ENCODE results near the gene ARPIN.
"Not testable (repeated sequence)": the region's sequence is repeated elsewhere in the genome, so short reads cannot be mapped to it uniquely, and the experiment has no call there.

ARPIN gene

DNA sequence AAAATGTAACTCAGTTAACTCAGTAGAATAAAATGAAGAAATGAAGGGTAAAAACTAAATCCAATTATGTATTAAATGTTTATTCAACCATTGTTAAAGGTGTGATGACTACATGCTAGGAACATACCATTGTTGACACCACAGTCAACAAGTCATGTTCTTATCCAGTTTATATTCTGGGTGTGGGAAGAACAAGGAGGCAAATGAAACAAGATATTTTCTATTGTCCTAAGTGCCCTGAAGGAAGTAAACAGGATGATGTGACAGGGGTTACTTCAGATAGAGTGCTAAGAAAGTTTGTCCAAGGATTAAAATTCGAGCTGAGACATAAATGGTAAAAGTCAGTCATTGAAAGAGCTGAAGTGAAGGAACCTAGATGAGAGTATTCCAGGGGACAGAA, 32.0 kb downstream of the ARPIN start:
- in situ Hi-C loops (cut with MboI; ENCODE audit: low sequenced_read_pairs) = no loop called here

- in situ Hi-C loops (cut with MboI; ENCODE audit: low sequenced_read_pairs) = loop anchor here (10.0 kb wide), 1 partner anchor 124 kb away; the partner anchor contains the start of gene MESP1
Observed at GRCh38 chr15:89878323-89878722, 34.4 kb downstream of the ARPIN start.

- in situ Hi-C loops (cut with MboI; ENCODE audit: low sequenced_read_pairs) = loop anchor here (10.0 kb wide), 1 partner anchor 122 kb away; the partner anchor contains the start of gene MESP1
Observed at GRCh38 chr15:89877083-89877425, 35.7 kb downstream of the ARPIN start.

- in situ Hi-C loops (cut with MboI; ENCODE audit: low sequenced_read_pairs) = loop anchor here (10.0 kb wide), 1 partner anchor 122 kb away; the partner anchor contains the start of gene MESP1
Observed at GRCh38 chr15:89876396-89877082, 36.2 kb downstream of the ARPIN start.

- in situ Hi-C loops (cut with MboI; ENCODE audit: low sequenced_read_pairs) = loop anchor here (10.0 kb wide), 1 partner anchor 121 kb away; the partner anchor contains the start of gene MESP1
Observed at GRCh38 chr15:89875741-89876140, 37.0 kb downstream of the ARPIN start.

DNA sequence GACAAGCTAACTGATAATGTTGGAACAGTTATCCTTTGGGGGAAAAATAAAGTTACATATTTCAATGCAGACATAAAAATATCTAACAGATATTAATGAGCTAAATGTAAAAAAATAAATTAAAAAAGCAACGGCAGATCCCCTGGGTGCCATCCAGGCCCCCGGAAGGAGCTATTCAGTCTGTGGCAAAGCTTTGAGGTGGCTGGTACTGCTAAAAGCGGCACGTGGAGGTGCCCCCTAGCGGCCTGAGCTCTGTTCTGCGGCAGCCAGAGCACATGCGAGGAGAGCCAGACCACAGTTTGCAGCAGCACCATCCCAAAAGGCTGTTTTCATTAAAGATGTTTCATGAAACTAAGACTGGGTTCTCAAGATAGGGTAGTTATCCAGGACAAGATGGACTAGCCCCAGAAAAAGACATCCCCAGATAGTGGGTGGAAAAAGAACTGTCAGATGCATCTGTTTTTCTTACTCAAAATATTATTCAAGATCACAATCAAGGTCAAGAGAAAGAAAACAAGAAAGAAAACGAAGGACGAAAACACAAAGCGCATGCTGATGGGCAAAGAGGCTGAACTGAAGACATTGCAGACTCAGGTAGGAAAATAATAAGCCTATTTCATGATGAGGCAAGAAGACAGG, 37.7 kb downstream of the ARPIN start:
- in situ Hi-C loops (cut with MboI; ENCODE audit: low sequenced_read_pairs) = loop anchor here (10.0 kb wide), 1 partner anchor 120 kb away; the partner anchor contains the start of gene MESP1

DNA sequence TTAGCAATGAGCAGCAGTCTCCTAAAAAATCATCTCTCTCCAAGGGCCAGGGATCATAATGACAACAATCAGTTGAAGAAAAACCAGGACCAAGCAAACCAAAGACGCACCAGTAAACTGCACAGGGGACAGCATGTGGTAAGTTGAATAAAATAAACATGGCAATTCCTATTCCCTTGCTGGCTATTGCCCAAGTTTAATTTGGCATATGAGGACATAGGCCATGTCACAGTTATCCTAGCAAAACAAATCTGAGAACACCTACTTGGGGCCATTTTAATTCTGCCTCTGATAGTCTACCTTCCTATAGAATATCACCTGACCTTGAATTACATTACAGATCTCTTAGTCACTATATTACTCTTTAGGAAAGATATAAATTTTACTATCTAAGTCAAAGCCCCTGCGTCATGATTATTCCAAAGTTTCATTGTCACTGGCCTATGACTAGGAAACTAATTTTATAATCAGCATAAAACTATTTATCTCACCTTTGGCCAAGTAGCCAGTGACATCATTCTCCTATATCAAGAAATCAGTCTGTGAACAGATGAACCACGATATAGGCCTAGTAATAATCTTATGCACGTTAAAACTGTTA, 42.0 kb downstream of the ARPIN start:
- in situ Hi-C loops (cut with MboI; ENCODE audit: low sequenced_read_pairs) = loop anchor here (10.0 kb wide), 1 partner anchor 116 kb away; the partner anchor contains the start of gene MESP1

DNA sequence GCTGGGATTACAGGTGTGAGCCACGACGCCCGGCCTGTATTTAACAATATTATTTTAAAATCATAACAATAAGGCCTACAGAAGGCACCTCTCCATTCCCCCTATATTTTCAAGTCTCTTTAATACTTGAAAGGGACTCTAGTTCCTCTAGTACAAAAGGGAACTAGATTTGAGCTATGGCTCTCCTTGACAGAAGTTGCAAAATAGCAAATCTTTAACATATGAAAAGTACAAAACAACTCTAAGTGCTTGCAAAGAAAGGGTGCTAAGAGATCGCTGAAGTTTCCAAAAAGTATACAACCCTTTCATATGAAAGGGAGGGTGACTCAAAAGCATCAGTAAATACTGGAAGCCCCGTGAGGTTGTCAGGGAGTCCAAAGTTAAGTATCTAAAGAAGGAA, 42.7 kb downstream of the ARPIN start:
- in situ Hi-C loops (cut with MboI; ENCODE audit: low sequenced_read_pairs) = loop anchor here (10.0 kb wide), 1 partner anchor 115 kb away; the partner anchor contains the start of gene MESP1

DNA sequence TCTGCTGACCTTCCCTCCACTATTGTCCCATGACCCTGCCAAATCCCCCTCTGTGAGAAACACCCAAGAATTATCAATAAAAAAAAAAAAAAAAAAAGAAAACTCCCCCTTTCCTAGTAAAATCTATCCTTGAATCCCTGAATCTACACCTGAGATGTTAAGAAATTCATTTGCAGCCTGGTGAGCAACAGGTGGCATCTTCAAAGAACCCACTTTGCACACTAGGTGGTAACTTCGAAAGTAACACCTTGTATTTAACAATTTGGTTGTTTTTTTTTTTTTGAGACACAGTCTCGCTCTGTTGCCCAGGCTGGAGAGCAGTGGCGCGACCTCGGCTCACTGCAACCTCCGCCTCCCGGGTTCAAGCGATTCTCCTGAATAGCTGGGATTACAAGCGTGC, 43.3 kb downstream of the ARPIN start:
- in situ Hi-C loops (cut with MboI; ENCODE audit: low sequenced_read_pairs) = not testable (repeated sequence)

DNA sequence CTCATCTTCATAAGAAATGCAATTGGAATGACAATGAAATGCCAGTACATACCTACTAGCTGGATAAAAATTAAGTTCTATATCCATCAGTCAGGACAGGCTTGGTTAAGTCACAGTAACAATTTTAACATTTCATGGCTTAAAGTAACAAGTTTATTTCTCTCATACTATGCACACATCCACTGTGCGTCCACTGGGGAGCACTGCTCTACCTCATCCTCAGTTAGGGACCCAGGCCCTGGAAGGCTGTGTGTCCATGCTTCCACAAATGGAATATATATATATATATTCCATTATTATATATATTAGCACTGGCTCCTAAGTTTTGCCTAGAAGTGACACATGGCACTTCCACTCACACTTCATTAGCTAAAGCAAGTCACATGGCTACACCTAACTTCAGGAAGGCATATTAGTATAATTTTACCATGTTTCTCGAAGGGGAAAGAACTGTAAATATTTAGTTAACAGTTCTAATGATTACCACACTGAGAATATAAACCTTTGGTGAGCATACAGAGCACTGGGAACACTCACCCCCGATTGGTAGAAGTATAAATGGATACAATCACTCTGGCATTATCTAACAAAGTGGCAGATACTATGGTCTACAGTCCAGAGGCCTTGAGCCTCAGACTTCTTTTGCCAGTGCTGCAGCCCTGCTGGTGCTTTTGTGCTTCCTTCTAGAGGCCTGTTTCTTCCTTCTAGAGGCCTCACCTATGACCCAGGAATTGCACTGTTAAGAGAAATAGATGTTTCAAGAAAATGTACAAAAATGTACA, 47.6 kb downstream of the ARPIN start:
- in situ Hi-C loops (cut with MboI; ENCODE audit: low sequenced_read_pairs) = no loop called here

- in situ Hi-C loops (cut with MboI; ENCODE audit: low sequenced_read_pairs) = no loop called here
Observed at GRCh38 chr15:89863918-89864317, 48.8 kb downstream of the ARPIN start.

- in situ Hi-C loops (cut with MboI; ENCODE audit: low sequenced_read_pairs) = no loop called here
Observed at GRCh38 chr15:89860891-89861290, 51.9 kb downstream of the ARPIN start.

- in situ Hi-C loops (cut with MboI; ENCODE audit: low sequenced_read_pairs) = no loop called here
Observed at GRCh38 chr15:89860431-89860830, 52.3 kb downstream of the ARPIN start.

DNA sequence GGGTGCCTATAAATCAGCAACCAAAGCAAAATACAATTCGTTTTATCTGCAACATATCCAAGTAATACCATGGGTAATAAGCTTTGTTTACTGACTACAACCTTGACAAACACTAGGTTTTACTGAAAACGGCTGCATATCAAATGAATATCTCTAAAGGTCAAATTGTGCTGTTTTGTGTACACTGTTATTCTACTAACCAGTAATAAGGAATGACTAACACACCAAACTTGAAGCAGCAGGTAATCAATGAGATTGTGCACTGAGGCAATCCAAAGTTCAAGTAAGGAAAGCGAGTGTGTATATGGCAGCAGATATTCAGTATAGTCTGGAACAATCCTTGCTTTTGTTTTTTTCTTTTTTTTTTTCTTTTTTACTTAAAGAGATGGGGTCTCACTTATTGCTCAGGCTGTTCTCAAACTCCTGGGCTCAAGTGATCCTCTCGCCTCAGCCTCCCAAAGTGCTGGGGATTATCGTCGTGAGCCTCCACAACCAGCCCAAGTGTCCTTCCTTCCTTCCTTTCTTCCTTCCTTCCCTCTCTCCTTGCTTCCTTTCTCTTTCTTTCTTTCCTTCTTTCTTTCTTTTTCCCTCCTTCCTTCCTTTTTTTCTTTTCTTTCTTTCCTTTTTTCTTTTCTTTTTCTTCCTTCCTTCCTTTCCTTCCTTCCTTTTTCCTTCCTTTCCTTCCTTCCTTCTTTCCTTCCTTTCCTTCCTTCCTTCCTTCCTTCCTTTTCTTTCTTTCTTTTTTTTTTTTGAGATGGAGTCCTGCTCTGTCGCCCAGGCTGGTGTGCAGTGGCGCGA, 53.9 kb downstream of the ARPIN start:
- in situ Hi-C loops (cut with MboI; ENCODE audit: low sequenced_read_pairs) = no loop called here

- in situ Hi-C loops (cut with MboI; ENCODE audit: low sequenced_read_pairs) = no loop called here
Observed at GRCh38 chr15:89857673-89858072, 55.1 kb downstream of the ARPIN start.

DNA sequence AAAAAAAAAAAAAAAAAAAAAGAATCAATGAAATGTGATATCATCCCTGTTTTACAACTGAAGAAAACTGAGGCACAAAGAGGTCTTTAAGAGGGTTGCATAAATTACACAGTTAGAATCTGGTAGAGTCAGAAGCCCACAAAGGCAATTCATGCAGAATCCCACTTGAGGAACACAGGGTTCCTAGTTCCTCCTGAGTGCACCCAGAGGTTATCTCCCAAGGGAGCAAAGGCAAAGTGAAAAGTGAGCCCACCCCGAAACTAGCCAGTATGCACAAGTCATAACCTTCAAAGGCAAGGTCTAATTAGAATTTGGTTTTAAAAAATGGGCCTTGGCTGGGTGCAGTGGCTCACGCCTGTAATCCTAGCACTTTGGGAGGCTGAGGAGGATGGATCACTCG, 56.8 kb downstream of the ARPIN start:
- in situ Hi-C loops (cut with MboI; ENCODE audit: low sequenced_read_pairs) = no loop called here

GRCh38 chr15:89854863-89855262, 57.9 kb downstream of the ARPIN start:
- in situ Hi-C loops (cut with MboI; ENCODE audit: low sequenced_read_pairs) = not testable (repeated sequence)

GRCh38 chr15:89852342-89852995, 60.3 kb downstream of the ARPIN start:
- in situ Hi-C loops (cut with MboI; ENCODE audit: low sequenced_read_pairs) = no loop called here

DNA sequence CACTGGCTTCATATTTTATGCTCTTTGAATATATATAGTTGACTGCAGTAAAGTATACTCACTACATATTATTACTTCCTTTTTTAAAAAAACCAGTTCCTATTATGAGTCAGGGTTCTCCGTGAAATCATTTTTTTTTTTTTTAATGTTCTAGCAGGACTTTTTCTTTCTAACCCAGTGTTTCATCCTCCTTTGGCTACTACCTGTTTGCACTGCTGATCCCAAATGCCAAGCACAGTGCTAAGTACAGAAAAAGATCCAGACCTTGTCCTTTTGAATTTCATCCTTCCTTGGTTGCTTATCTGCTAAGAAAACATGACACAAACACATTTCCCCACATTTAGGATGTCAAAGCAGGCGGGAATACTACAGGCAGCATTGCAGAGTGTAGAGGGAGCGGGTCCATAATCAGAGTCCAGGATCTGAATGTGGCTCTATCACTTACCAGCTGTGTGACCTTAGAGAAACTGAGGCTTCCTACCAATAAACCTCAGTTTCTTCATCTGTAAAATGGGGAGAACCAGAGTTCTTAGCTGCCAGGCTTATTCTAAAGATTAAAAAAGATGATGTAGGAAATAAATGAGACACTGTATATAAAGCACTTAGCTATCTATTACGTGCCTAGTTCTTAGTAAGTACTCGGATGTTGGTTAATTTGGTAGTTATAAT, 60.9 kb downstream of the ARPIN start:
- in situ Hi-C loops (cut with MboI; ENCODE audit: low sequenced_read_pairs) = no loop called here
